ENCODE measurements around the gene VSIG2.

The VSIG2 gene

GRCh38 chr11:124763156-124763947 is 11.3 kb upstream of the VSIG2 start:
- peak; percentile 4 for DNase-seq

- DNase-seq = no peak
Measured at GRCh38 chr11:124762624-124763155, 10.6 kb upstream of the VSIG2 start.

GRCh38 chr11:124762105-124762623 is 10.1 kb upstream of the VSIG2 start, which contains the start of gene ESAM:
TSS of gene ESAM (minus strand) at chr11:124762290. CDS start at chr11:124762154, 136 bp downstream.
- DNase-seq = no peak

- no peak for DNase-seq
Measured at GRCh38 chr11:124761301-124762104, 9.4 kb upstream of the VSIG2 start.

GRCh38 chr11:124760806-124761205 is 8.8 kb upstream of the VSIG2 start:
- no peak for DNase-seq

GRCh38 chr11:124760205-124760652 is 8.2 kb upstream of the VSIG2 start:
- no peak for DNase-seq

- no peak for DNase-seq
Measured at GRCh38 chr11:124759266-124760204, 7.5 kb upstream of the VSIG2 start.

- no peak for DNase-seq
Measured at GRCh38 chr11:124758355-124759265, 6.6 kb upstream of the VSIG2 start.

- no peak for DNase-seq
Measured at GRCh38 chr11:124757320-124757719, 5.3 kb upstream of the VSIG2 start.

- DNase-seq = no peak
Measured at GRCh38 chr11:124756753-124757227, 4.7 kb upstream of the VSIG2 start.

GRCh38 chr11:124756033-124756752 is 4.1 kb upstream of the VSIG2 start:
- no peak for DNase-seq

GRCh38 chr11:124754710-124755109 is 2.7 kb upstream of the VSIG2 start:
- DNase-seq = no peak

- no peak for DNase-seq
Measured at GRCh38 chr11:124754309-124754708, 2.3 kb upstream of the VSIG2 start.

- no peak for DNase-seq
Measured at GRCh38 chr11:124753624-124754023, 1.6 kb upstream of the VSIG2 start.

GRCh38 chr11:124753205-124753604 is 1.1 kb upstream of the VSIG2 start:
- DNase-seq = no peak

GRCh38 chr11:124752471-124753102 is 532 bp upstream of the VSIG2 start:
- no peak for DNase-seq

DNA sequence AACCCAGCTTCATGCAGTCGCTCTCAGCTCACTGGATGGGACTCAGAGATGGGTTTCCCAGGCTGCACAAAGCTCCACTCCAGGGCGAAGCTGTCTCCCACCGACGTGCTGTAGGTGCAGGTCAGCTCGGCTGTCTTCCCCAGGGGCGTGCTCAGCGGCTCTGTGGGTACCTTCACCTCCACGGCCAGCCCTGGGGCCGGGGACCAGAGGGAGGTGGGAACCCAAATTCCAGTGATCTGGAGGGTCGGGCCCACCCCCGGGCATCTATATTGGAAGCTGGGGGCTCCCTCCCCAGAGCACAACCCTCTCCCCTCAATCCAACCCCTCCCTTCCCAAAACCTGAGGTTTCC is 689 bp downstream of the VSIG2 start:
- DNase-seq = no peak

GRCh38 chr11:124749912-124750311 is 2.1 kb downstream of the VSIG2 start:
- no peak for DNase-seq

DNA sequence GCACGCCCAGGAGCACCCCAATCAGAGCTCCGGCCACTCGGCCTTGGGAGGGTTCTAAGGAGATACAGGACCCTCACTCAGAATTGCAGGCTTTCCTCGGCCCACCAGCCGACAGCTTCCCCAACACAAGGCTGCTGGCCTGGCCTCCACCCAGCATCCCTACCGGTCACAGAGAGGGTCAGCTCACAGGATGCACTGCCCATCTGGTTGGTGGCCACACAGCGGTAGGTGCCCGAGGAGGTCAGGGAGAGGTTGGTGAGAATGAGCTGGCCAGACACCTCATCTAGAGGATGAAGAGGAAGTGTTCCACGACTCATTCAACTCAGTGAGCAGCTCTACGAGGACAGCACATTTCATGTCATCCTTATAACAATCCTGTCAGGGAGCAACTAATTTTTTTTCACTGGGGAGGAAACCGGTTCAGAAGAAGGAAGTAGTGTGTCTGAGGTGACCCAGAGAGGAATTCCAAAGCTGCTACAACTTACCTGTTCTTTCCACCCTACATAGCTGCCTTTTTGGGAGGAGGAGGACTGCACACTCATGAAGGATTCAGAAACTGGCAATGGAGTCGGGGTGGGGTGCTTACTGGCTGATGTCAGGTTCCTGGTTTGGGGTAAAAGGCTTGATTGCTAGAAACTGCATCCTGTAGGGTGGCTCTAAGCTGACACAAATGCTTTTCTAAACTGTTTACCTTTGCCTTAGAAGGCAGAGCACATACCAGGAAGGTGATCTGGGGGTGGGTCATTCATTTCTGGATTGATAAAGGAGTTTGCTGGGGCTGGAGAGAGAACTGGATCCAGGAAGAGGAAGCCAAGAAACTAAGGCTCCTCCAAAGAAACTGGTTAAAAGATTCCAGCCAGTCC is 3.3 kb downstream of the VSIG2 start:
- DNase-seq = no peak

Data from SHP77 treated with DMSO at 0.1 percent for 48 hours (cell line).